DLD1 (cell line): Measurements from ENCODE around the gene ARHGAP44.

ENCODE experiments used
- in situ Hi-C: cut with HindIII; loops from 2 replicates; pipeline ENCODE4 v1.10.0; 2017; ENCODE audit warnings: low sequenced_read_pairs

The ARHGAP44 gene

GRCh38 chr17:12990041-12990808, 200.9 kb downstream of the ARHGAP44 start:
- in situ Hi-C loops, result no loop called here

GRCh38 chr17:12990926-12991325, 201.6 kb downstream of the ARHGAP44 start:
- in situ Hi-C loops, result no loop called here

DNA sequence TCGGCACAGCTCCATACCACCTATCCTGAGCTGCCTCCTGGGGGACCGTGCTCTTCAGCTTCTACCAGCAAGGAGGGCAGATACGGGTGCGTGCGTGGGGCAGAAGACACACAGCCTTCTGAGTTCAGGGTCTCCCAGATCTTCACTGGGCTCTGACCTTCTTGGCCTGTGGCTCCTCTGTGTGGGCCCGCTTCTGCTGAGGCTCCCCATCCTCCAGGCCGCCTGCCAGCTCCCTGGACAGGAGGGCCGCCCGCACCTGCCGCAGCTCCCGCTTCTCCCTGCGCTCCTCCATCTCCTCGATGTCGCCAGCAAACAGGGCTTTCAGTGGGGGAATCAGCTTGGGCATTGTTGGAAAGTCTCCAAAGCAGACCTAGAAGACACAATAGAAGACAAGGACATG, 203.4 kb downstream of the ARHGAP44 start:
- in situ Hi-C loops, result no loop called here

GRCh38 chr17:12993631-12994030, 204.3 kb downstream of the ARHGAP44 start:
- in situ Hi-C loops, result no loop called here

DNA sequence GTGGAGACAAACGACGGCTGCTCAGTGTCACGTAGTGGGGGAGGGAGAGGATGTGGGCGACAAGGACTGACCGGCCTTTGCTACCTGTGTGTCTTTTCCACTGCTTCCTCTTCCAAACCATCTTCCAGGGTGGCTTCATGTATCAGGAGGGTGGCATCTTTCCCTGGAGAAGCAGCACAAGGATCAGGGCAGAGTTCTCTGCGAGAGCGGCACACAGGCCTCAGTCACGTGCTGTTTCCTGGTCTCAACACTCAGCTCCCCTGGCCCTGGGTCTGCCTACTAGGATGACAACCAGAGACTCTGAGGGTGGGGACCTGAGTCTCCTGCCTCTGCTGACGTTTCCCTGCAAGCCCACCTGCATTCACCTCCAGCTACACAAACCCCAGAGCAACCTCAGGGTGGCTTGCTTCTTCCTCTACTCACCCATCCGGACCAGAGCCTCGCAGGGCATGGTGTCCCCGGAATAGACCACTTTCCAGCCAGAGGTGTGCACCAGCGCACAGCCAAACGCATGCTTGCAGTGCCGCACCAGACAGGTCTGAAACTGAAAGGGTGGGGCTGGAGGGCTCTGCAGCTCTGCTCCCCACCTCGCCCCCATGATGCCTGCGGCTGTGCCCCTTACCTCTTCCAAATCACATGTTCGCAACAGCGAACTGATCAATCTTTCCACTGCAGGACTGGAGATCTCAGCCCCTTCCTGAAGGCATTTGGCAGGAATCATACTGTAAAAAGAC, 205.2 kb downstream of the ARHGAP44 start:
- in situ Hi-C loops, result no loop called here

- in situ Hi-C loops, result no loop called here
These were observed 206.0 kb downstream of the ARHGAP44 start for GRCh38 chr17:12995106-12995895.

DNA sequence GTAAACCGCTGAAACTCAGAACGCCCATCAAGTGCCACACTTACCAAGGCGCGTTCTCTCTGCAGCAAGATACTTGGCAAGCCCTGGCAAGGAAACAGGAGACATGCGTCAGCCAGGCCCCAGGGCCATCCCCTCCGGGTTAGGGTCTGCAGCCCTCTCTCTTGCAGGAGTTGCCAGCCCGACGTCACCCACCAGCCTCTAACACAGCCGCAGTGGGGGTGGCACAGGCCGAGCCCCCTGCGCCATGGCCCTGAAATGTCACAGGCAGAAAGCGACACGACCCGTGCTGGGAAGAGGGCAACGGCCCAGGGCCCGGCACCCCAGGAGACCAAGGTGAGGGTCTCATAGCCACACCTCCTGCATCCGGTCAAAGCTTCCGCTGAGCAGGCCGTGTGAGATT, 206.6 kb downstream of the ARHGAP44 start:
- in situ Hi-C loops, result no loop called here

GRCh38 chr17:12996357-12996756, 207.1 kb downstream of the ARHGAP44 start:
- in situ Hi-C loops, result no loop called here

GRCh38 chr17:12996941-12997340, 207.6 kb downstream of the ARHGAP44 start:
- in situ Hi-C loops, result no loop called here

- in situ Hi-C loops, result no loop called here
These were observed 209.2 kb downstream of the ARHGAP44 start for GRCh38 chr17:12998461-12998860.

DNA sequence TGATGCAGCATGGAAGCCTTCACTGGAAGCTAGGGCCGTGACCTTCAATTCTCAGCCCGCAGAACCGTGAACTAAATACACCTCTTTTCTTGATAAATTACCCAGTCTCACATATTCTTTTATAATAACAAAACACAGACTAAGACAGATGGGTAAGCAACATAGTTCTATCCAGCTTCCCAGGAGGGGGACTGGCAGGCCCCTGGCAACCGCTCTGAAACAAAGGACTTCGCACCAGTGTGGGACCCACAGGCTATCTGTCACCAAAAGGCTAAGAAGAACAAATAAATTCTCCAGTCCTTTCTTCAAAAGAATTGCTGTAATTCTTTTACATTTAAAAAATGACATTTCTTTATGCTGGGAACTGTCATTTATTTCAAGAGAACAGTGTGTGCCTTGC, 209.6 kb downstream of the ARHGAP44 start:
- in situ Hi-C loops, result no loop called here

GRCh38 chr17:13000561-13000960, 211.3 kb downstream of the ARHGAP44 start:
- in situ Hi-C loops, result no loop called here

DNA sequence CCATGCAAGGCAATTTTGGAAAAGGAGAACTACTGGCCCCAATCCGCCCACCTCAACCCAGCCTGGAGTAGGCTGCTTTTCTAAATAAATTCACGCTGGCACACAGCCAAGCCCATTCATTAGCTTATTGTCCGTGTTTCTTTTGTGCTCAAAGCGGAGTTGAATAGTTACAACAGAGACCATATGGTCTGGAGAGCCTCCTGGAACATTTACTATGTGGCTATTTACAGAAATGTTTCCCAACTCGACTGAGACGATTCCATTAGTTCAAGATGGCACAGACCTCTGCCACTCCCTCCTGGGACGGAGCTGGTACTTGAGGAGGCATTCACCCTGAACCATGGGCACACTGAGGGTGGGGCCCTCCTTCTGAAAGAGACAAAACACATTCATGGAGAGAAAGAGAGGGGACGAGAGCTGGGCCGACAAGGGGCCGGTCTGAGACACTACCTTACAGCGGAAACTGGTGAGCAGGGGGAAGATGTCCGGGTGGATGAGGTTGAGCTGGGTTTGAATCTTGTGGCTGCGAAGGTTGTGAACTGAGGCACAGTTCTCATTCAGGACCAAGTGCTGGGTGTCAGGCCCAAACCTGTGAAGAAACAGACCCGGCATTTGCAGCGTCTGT, 212.8 kb downstream of the ARHGAP44 start:
- in situ Hi-C loops, result no loop called here

- in situ Hi-C loops, result no loop called here
These were observed 213.6 kb downstream of the ARHGAP44 start for GRCh38 chr17:13002761-13003453.

- in situ Hi-C loops, result no loop called here
These were observed 214.2 kb downstream of the ARHGAP44 start for GRCh38 chr17:13003454-13003851.

DNA sequence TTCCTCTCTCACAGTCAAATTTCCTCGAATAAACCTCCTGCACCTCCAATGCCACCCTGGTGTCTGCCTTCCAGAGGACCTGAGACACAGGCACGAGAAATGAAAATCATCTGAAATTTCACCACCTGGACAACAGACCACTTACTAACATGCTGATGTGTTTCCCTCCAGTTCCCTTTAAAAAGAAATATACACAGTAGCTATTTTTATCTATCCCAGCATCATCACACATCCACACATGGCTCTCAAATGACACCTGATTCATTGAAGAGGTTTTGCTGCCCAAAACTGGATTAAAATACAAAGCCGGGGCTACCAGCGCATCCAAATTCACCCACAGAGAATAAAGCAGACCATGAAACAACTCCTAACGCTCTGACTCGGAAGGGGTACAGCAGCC, 214.6 kb downstream of the ARHGAP44 start:
- in situ Hi-C loops, result no loop called here

DNA sequence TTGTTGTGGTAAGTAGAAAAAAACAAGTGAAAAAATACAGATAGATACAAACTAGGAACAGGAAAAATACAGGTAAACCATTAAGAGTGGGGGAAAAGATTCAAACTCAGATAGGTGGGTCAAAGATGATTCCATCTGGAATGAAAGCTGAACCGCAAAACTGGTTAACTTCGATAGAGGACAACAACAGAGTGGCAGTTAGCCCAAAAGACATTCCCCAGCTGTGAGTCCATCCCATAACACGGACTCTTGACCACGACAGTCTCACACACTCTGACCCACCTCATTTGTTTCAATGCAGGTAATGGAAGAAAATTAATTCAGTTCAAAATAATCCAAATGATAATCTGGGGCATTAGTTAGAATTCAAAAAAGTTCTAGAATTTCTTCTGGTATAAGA, 215.0 kb downstream of the ARHGAP44 start:
- in situ Hi-C loops, result no loop called here

DNA sequence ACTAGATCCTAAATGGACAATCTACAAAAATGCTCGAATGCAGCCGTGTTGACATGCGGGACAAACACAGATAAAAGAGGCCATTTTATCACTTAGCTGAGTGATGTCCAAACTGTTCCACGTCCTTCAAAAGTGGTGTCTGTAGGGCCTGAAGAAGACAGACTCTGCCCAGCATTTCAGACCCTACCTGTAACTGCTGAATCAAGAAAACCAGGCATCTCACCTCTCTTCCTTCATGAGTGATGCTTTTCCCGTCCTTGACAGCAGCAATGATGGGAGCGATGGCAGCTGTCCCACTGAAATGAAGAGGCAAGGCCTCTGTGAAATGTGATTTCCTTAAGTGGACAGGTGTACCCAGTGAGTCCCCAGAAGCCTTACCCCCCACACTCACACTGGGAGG, 216.2 kb downstream of the ARHGAP44 start:
- in situ Hi-C loops, result no loop called here

DNA sequence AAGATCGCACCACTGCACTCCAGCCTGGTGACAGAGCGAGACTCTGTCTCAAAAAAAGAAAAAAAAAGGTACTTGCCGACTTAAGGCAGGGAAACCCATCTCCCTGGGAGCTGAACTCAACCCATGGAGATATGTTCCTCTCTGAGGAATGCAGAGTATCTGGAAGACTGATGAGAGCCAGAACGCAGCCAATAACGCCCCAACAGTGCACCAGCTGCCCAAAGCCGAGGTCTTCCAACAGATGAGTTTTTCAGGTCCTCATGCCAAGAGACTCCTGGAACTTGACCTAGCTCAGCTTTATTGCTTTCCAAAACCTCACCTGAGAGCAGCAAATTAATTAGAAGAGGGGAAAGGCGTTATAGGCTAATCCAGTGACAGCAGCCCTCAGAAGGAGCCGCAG, 219.2 kb downstream of the ARHGAP44 start:
- in situ Hi-C loops, result no loop called here

GRCh38 chr17:13010959-13011358, 221.7 kb downstream of the ARHGAP44 start:
- in situ Hi-C loops, result no loop called here

DNA sequence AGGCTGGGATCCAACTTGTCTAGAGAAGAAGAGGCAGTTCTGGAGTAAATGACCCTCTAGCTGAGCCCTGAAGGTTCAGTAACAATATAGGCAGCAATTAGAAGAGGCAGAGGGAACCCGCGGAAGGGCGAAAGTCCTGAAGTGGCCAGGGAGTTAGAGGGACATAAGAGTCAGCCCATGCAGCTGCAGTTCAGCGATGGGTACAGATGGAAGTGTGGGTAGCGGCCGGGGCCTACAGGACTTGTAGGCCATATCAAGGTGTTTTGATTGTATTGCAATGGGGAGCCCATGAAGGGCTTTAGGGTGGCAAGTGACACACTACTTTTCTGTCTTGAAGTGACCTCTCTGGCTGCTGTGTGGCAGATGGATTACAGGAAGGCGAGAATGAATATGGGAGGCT, 225.5 kb downstream of the ARHGAP44 start:
- in situ Hi-C loops, result no loop called here
